Kidney (tissue), 14 donors: ENCODE measurements around the gene SYNDIG1. TPM values are rescaled to one million over a fixed set of nuclear protein-coding genes. Genes with fewer than 3 reads are reported as not detected.

Experiments
- DNase-seq, 5 donors: peaks; one replicate each; pipeline ENCODE4 v3.0.0-alpha.2; 2013 to 2020
- FAIRE-seq: peaks from 2 replicates; lab custom pipeline; 2012; peaks lifted over from hg19 to GRCh38; lab: Jason Lieb, UNC
- H3K27ac ChIP-seq, 2 donors: one replicate each; pipeline ENCODE4 v1.7.0; 2013; ENCODE audit warnings: low read depth in 2 of 2, low read length in 2 of 2, inconsistent platforms in 1 of 2
- H3K27me3 ChIP-seq: one replicate; pipeline ENCODE4 v1.7.1; 2013; ENCODE audit warnings: low read length, inconsistent platforms; ENCODE audit not compliant: control insufficient read depth, insufficient read depth
- H3K36me3 ChIP-seq, 3 donors: one replicate each; pipeline versions ENCODE4 v1.7.0 to v1.7.1; 2013; ENCODE audit warnings: low read length in 3 of 3, control low read depth in 1 of 3, inconsistent platforms in 1 of 3; ENCODE audit not compliant: insufficient read depth in 3 of 3, control insufficient read depth in 2 of 3
- H3K4me1 ChIP-seq, 3 donors: one replicate each; pipeline versions ENCODE4 v1.7.0 to v1.7.1; 2013; ENCODE audit warnings: low read length in 3 of 3, inconsistent platforms in 1 of 3, low read depth in 1 of 3; ENCODE audit not compliant: control insufficient read depth in 2 of 3, insufficient read depth in 2 of 3
- H3K4me3 ChIP-seq, 3 donors: one replicate each; pipeline versions ENCODE4 v1.7.0 to v1.8.1; 2013; ENCODE audit warnings: low read length in 3 of 3, control low read depth in 1 of 3, inconsistent platforms in 1 of 3
- H3K9ac ChIP-seq, 3 donors: one replicate each; pipeline versions ENCODE4 v1.7.0 to v1.7.1; 2013; ENCODE audit warnings: low read length in 3 of 3, control low read depth in 1 of 3, inconsistent platforms in 1 of 3
- H3K9me3 ChIP-seq, 3 donors: one replicate each; pipeline versions ENCODE4 v1.7.0 to v1.7.1; 2013; ENCODE audit warnings: low read length in 3 of 3, control low read depth in 1 of 3, inconsistent platforms in 1 of 3; ENCODE audit not compliant: control insufficient read depth in 2 of 3, insufficient read depth in 1 of 3
- intact Hi-C: fragments of 100-400 bp; cut with DNase I; formaldehyde crosslinking; loops from one replicate; pipeline ENCODE4 v1.11.1; 2022
- polyA plus RNA-seq: library from polyadenylated mRNA; stranded (reverse); fragments of 350-450 nt; fragmentation: Illumina TruSeq; extraction: RNeasy Lipid Tissue Mini Kit (QIAGEN cat#74804); gene quantifications from one replicate; pipeline ENCODE4 v1.2.3, GENCODE V29; 2014; ENCODE audit warnings: low read depth, low replicate concordance; ENCODE audit not compliant: insufficient read depth
- total RNA-seq: library from RNA; stranded (reverse); fragmentation: NEBNext Ultra II Directional; extraction: Animal tissue kit (Norgen Biotek cat#: 25700); gene quantifications from one replicate; pipeline ENCODE4 v1.2.1, GENCODE V29; 2021
- TF ChIP-seq, protein P1 (sequence below): IDR thresholded peaks from 3 replicates; pipeline ENCODE4 v1.5.1; 2012; ENCODE audit warnings: mild to moderate bottlenecking, moderate library complexity, borderline replicate concordance; ENCODE audit not compliant: insufficient read depth; ENCODE audit errors: extremely low read depth
- donor health status: control.
- donor health status: control.
- donor health status: control.
- donor health status: control.
- donor health status: control.
- donor health status: DM: yes; HTN: yes; CAD: no.
- donor health status: Normal renal cell carcinoma (clear cell type).

SYNDIG1 gene
- total and polyA plus RNA-seq, 2 donors from 2014 or later, result 5.4 to 8.2 TPM

DNA sequence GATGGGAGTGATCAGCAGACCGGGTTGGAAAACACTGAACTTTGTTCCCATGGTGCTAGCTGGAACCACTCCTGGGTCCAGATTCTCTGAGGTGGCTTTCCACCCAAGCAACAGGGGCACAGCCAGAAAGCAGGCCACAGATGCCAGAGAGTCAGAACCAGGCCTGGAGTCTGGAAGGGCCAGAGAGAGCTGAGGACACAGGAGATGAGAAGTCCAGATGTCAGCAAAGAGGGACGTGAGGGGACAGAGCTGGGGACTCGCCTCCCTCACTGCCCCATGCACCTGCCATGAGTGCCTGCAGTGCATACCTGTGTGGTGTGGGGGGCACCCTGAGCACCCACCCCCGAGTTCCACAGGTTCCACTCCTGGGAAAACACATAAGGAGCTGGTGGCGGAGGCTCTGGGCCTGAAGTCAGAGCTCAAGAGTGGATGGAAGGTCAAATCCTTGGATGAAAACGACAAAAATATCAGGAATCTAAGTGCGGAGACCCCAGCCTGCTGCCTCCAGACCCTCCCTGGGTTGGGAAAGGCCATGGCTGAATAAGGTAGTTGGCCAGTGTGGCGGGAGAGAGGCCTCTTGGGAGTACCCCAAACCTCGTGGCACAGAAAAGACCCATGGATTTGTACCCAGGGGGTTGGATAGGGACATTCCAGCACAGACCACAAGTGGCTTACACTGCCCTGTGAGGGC lies 224.2 kb downstream of the SYNDIG1 start:
- no peak overlapping the region for H3K9ac ChIP-seq
- no peak overlapping the region for H3K27ac ChIP-seq
- peak in 2 of 5 donors; percentile 35 to 54 for DNase-seq
- H3K9me3 ChIP-seq, result no peaks in the 10 kb centered on the region
- H3K4me1 ChIP-seq, result peaks cover 0 to 21% (median 0%) of the 10 kb centered on the region in 3 donors
- FAIRE-seq, result no peak
- TF ChIP-seq, protein P1, sequence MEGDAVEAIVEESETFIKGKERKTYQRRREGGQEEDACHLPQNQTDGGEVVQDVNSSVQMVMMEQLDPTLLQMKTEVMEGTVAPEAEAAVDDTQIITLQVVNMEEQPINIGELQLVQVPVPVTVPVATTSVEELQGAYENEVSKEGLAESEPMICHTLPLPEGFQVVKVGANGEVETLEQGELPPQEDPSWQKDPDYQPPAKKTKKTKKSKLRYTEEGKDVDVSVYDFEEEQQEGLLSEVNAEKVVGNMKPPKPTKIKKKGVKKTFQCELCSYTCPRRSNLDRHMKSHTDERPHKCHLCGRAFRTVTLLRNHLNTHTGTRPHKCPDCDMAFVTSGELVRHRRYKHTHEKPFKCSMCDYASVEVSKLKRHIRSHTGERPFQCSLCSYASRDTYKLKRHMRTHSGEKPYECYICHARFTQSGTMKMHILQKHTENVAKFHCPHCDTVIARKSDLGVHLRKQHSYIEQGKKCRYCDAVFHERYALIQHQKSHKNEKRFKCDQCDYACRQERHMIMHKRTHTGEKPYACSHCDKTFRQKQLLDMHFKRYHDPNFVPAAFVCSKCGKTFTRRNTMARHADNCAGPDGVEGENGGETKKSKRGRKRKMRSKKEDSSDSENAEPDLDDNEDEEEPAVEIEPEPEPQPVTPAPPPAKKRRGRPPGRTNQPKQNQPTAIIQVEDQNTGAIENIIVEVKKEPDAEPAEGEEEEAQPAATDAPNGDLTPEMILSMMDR, result no peak
- no peaks in the 10 kb centered on the region for H3K36me3 ChIP-seq
- H3K27me3 ChIP-seq, result no peaks in the 10 kb centered on the region
- no peak overlapping the region for H3K4me3 ChIP-seq
- intact Hi-C loops, result no loop called here

GRCh38 chr20:24694157-24694726 lies 224.8 kb downstream of the SYNDIG1 start:
- Histone ChIP-seq H3K4me3 (no peak overlapping the region), H3K4me1 (peaks cover 0 to 24% (median 0%) of the 10 kb centered on the region in 3 donors), H3K27me3 (no peaks in the 10 kb centered on the region), H3K27ac (no peak overlapping the region), H3K9me3 (no peaks in the 10 kb centered on the region), H3K36me3 (no peaks in the 10 kb centered on the region), H3K9ac (no peak overlapping the region)
- DNase-seq, result peak in 3 of 5 donors; percentile 7 to 70 (median 40)
- TF ChIP-seq, protein P1, result no peak
- intact Hi-C loops, result no loop called here
- FAIRE-seq, result no peak

- Histone ChIP-seq H3K9me3 (no peaks in the 10 kb centered on the region), H3K27ac (peak overlapping the region in 1 of 2 donors; percentile 37), H3K27me3 (no peaks in the 10 kb centered on the region), H3K4me1 (peaks cover 0 to 24% (median 0%) of the 10 kb centered on the region in 3 donors), H3K9ac (no peak overlapping the region), H3K36me3 (no peaks in the 10 kb centered on the region), H3K4me3 (no peak overlapping the region)
- no peak for FAIRE-seq
- intact Hi-C loops, result no loop called here
- TF ChIP-seq, protein P1, result no peak
- peak; percentile 40 to 93 (median 65) for DNase-seq
Measured at GRCh38 chr20:24694727-24695528, 225.5 kb downstream of the SYNDIG1 start.
